NB4 (cell line): ENCODE data around the gene SLC25A4.
A peak's percentile ranks its signal among the peaks of the same experiment; 100 is the strongest.
"Not testable (repeated sequence)": the region's sequence is repeated elsewhere in the genome, so short reads cannot be mapped to it uniquely, and the experiment has no call there.

Source experiments
- DNase-seq: peaks from one replicate; pipeline ENCODE4 v3.0.0; 2010; ENCODE audit warnings: low read depth
- H3K4me3 ChIP-seq: one replicate; pipeline ENCODE4 v1.5.1; 2011; ENCODE audit warnings: mild to moderate bottlenecking, low read depth, low read length, moderate library complexity
- CTCF ChIP-seq: IDR thresholded peaks from one replicate; pipeline ENCODE4 v1.5.1; 2012; ENCODE audit warnings: low read depth, low read length
- MAX ChIP-seq: IDR thresholded peaks from 2 replicates; pipeline ENCODE4 v1.6.1; 2011; ENCODE audit warnings: low read depth, low read length
- MYC ChIP-seq: IDR thresholded peaks from 2 replicates; pipeline ENCODE4 v1.6.1; 2011; ENCODE audit warnings: low read depth, low read length
- POLR2A ChIP-seq: IDR thresholded peaks from 2 replicates; pipeline ENCODE4 v1.6.1; 2011; ENCODE audit warnings: mild to moderate bottlenecking; ENCODE audit not compliant: insufficient read length; ENCODE audit errors: extremely low read depth

The SLC25A4 gene

GRCh38 chr4:185117300-185117934, 25.6 kb upstream of the SLC25A4 start:
- DNase-seq: no peak
- H3K4me3 ChIP-seq: no peak overlapping the region
- TF ChIP-seq POLR2A (no peak), MYC (no peak), MAX (no peak), CTCF (no peak)

- TF ChIP-seq MAX (no peak), POLR2A (no peak), MYC (no peak), CTCF (no peak)
- no peak for DNase-seq
- no peak overlapping the region for H3K4me3 ChIP-seq
Observed at GRCh38 chr4:185118876-185119275, 24.2 kb upstream of the SLC25A4 start.

GRCh38 chr4:185119467-185119866, 23.6 kb upstream of the SLC25A4 start:
- H3K4me3 ChIP-seq, DNase-seq: not testable (repeated sequence)

GRCh38 chr4:185119927-185120630, 23.0 kb upstream of the SLC25A4 start:
- H3K4me3 ChIP-seq: no peak overlapping the region
- TF ChIP-seq POLR2A (no peak), CTCF (no peak), MAX (no peak), MYC (no peak)
- peak; percentile 59 for DNase-seq

GRCh38 chr4:185120631-185120946, 22.5 kb upstream of the SLC25A4 start:
- TF ChIP-seq CTCF (no peak), MAX (no peak), POLR2A (no peak), MYC (no peak)
- no peak overlapping the region for H3K4me3 ChIP-seq
- no peak for DNase-seq

GRCh38 chr4:185122681-185123345, 20.3 kb upstream of the SLC25A4 start:
- no peak overlapping the region for H3K4me3 ChIP-seq
- TF ChIP-seq CTCF: no peak
- TF ChIP-seq POLR2A: no peak
- no peak for TF ChIP-seq MYC
- TF ChIP-seq MAX: no peak
- peak; percentile 15 for DNase-seq
